GM12864 (cell line): ENCODE measurements around the gene NYAP2.

Source experiments
- DNase-seq: peaks from one replicate; pipeline ENCODE4 v3.0.0-alpha.2; 2011; ENCODE audit warnings: low read depth
- H3K4me3 ChIP-seq: 2 replicates; pipeline ENCODE4 v1.5.1; 2011; ENCODE audit warnings: mild to moderate bottlenecking, low read depth, low read length, control low read depth
- CTCF ChIP-seq: IDR thresholded peaks from 2 replicates; pipeline ENCODE4 v1.5.1; 2011; ENCODE audit warnings: low read depth, mild to moderate bottlenecking, moderate library complexity, low read length, control low read depth, inconsistent platforms; ENCODE audit errors: missing control alignments

NYAP2 gene

GRCh38 chr2:225678792-225679191 is 279.3 kb downstream of the NYAP2 start:
- no peak for TF ChIP-seq CTCF
- no peak for DNase-seq
- H3K4me3 ChIP-seq, result no peak overlapping the region

GRCh38 chr2:225683258-225683657 is 283.7 kb downstream of the NYAP2 start:
- DNase-seq, result no peak
- H3K4me3 ChIP-seq, result no peak overlapping the region
- TF ChIP-seq CTCF, result no peak

GRCh38 chr2:225690153-225690552 is 290.6 kb downstream of the NYAP2 start:
- no peak for TF ChIP-seq CTCF
- H3K4me3 ChIP-seq, result no peak overlapping the region
- DNase-seq, result no peak

GRCh38 chr2:225691711-225692110 is 292.2 kb downstream of the NYAP2 start:
- H3K4me3 ChIP-seq, result no peak overlapping the region
- no peak for TF ChIP-seq CTCF
- no peak for DNase-seq

GRCh38 chr2:225693259-225693658 is 293.7 kb downstream of the NYAP2 start:
- DNase-seq, result no peak
- no peak for TF ChIP-seq CTCF
- H3K4me3 ChIP-seq, result no peak overlapping the region

- no peak for DNase-seq
- TF ChIP-seq CTCF, result no peak
- H3K4me3 ChIP-seq, result no peak overlapping the region
Measured at GRCh38 chr2:225694664-225695063, 295.2 kb downstream of the NYAP2 start.

- TF ChIP-seq CTCF, result no peak
- no peak overlapping the region for H3K4me3 ChIP-seq
- no peak for DNase-seq
Measured at GRCh38 chr2:225697936-225698335, 298.4 kb downstream of the NYAP2 start.
